Neuron (in vitro differentiated cells): ENCODE results near the gene RPL13A.
"Not testable (repeated sequence)": the region's sequence is repeated elsewhere in the genome, so short reads cannot be mapped to it uniquely, and the experiment has no call there.

ENCODE experiments used
- H2AFZ ChIP-seq: one replicate; pipeline ENCODE4 v1.6.1; 2013; ENCODE audit warnings: low read depth, mild to moderate bottlenecking, inconsistent platforms, low read length, moderate library complexity
- H3K27me3 ChIP-seq: one replicate; pipeline ENCODE4 v1.6.1; 2013; ENCODE audit warnings: low read length; ENCODE audit not compliant: insufficient read depth
- H3K36me3 ChIP-seq: one replicate; pipeline ENCODE4 v1.6.1; 2013; ENCODE audit warnings: low read length; ENCODE audit not compliant: insufficient read depth
- H3K4me1 ChIP-seq: one replicate; pipeline ENCODE4 v1.6.1; 2013; ENCODE audit warnings: low read length; ENCODE audit not compliant: insufficient read depth
- H3K4me3 ChIP-seq: 2 replicates; pipeline ENCODE4 v1.5.1; 2013; ENCODE audit warnings: mild to moderate bottlenecking, low read length, moderate library complexity
- H3K9me3 ChIP-seq: one replicate; pipeline ENCODE4 v1.6.1; 2013; ENCODE audit warnings: low read length

RPL13A gene

GRCh38 chr19:49487277-49488045 is at the start of gene RPL13A:
Gene RPL13A (plus strand): TSS chr19:49487608. CDS start chr19:49487630, 22 bp downstream.
- H3K27me3 ChIP-seq: no peaks in the 10 kb centered on the region
- no peaks in the 10 kb centered on the region for H3K9me3 ChIP-seq
- peak within 1 kb of the TSS; percentile 92 for H3K4me3 ChIP-seq
- H3K36me3 ChIP-seq: peaks cover 34% of the 10 kb centered on the region
- no peak within 1 kb of the TSS for H2AFZ ChIP-seq
- peaks cover 19% of the 10 kb centered on the region for H3K4me1 ChIP-seq

GRCh38 chr19:49438261-49438660 is 49.1 kb upstream of the RPL13A start:
- Histone ChIP-seq H3K27me3 (peaks cover 87% of the 10 kb centered on the region), H2AFZ (no peak overlapping the region), H3K36me3 (no peaks in the 10 kb centered on the region), H3K9me3 (peaks cover 10% of the 10 kb centered on the region), H3K4me1 (peaks cover 15% of the 10 kb centered on the region), H3K4me3 (no peak overlapping the region)

- peaks cover under 1% of the 10 kb centered on the region for H3K9me3 ChIP-seq
- no peak overlapping the region for H3K4me3 ChIP-seq
- peaks cover 73% of the 10 kb centered on the region for H3K27me3 ChIP-seq
- H3K36me3 ChIP-seq: no peaks in the 10 kb centered on the region
- H2AFZ ChIP-seq: no peak overlapping the region
- H3K4me1 ChIP-seq: peaks cover 15% of the 10 kb centered on the region
Observed at GRCh38 chr19:49439836-49440235, 47.6 kb upstream of the RPL13A start.

- no peaks in the 10 kb centered on the region for H3K36me3 ChIP-seq
- no peaks in the 10 kb centered on the region for H3K9me3 ChIP-seq
- H3K4me3 ChIP-seq: no peak overlapping the region
- H2AFZ ChIP-seq: no peak overlapping the region
- H3K4me1 ChIP-seq: peaks cover 15% of the 10 kb centered on the region
- H3K27me3 ChIP-seq: peaks cover 65% of the 10 kb centered on the region
Observed at GRCh38 chr19:49440439-49441209, 46.8 kb upstream of the RPL13A start.

GRCh38 chr19:49441210-49441959 is 46.0 kb upstream of the RPL13A start, which contains the start of gene SLC17A7:
Gene SLC17A7 (minus strand): TSS chr19:49441527. CDS start chr19:49441379, 148 bp downstream.
- Histone ChIP-seq H2AFZ (no peak within 1 kb of the TSS), H3K27me3 (peaks cover 57% of the 10 kb centered on the region), H3K9me3 (no peaks in the 10 kb centered on the region), H3K4me1 (peaks cover 15% of the 10 kb centered on the region), H3K4me3 (no peak within 1 kb of the TSS), H3K36me3 (no peaks in the 10 kb centered on the region)

GRCh38 chr19:49441960-49442350 is 45.5 kb upstream of the RPL13A start:
- Histone ChIP-seq H2AFZ (no peak overlapping the region), H3K4me1 (peaks cover 15% of the 10 kb centered on the region), H3K36me3 (peaks cover 4% of the 10 kb centered on the region), H3K27me3 (peaks cover 51% of the 10 kb centered on the region), H3K4me3 (no peak overlapping the region), H3K9me3 (no peaks in the 10 kb centered on the region)

- Histone ChIP-seq H3K9me3 (no peaks in the 10 kb centered on the region), H3K27me3 (peaks cover 47% of the 10 kb centered on the region), H2AFZ (no peak overlapping the region), H3K36me3 (peaks cover 7% of the 10 kb centered on the region), H3K4me3 (no peak overlapping the region), H3K4me1 (peaks cover 15% of the 10 kb centered on the region)
Observed at GRCh38 chr19:49442354-49442753, 45.1 kb upstream of the RPL13A start.

- Histone ChIP-seq H3K36me3 (peaks cover 10% of the 10 kb centered on the region), H3K9me3 (no peaks in the 10 kb centered on the region), H2AFZ (peak overlapping the region; percentile 98), H3K4me1 (peaks cover 15% of the 10 kb centered on the region), H3K27me3 (peaks cover 42% of the 10 kb centered on the region), H3K4me3 (peak overlapping the region; percentile 46)
Observed at GRCh38 chr19:49442771-49443365, 44.5 kb upstream of the RPL13A start.

GRCh38 chr19:49443366-49444099 is 43.9 kb upstream of the RPL13A start:
- peaks cover 15% of the 10 kb centered on the region for H3K4me1 ChIP-seq
- H3K4me3 ChIP-seq: peak overlapping the region; percentile 46
- H3K27me3 ChIP-seq: peaks cover 36% of the 10 kb centered on the region
- no peaks in the 10 kb centered on the region for H3K9me3 ChIP-seq
- peak overlapping the region; percentile 98 for H2AFZ ChIP-seq
- peaks cover 16% of the 10 kb centered on the region for H3K36me3 ChIP-seq

- Histone ChIP-seq H3K4me1 (peaks cover 15% of the 10 kb centered on the region), H3K27me3 (peaks cover 29% of the 10 kb centered on the region), H3K36me3 (peaks cover 21% of the 10 kb centered on the region)
- H3K4me3 ChIP-seq, H3K9me3 ChIP-seq, H2AFZ ChIP-seq: not testable (repeated sequence)
Observed at GRCh38 chr19:49444100-49444700, 43.2 kb upstream of the RPL13A start.

- H3K36me3 ChIP-seq: peaks cover 25% of the 10 kb centered on the region
- H3K4me3 ChIP-seq: no peak overlapping the region
- no peak overlapping the region for H2AFZ ChIP-seq
- H3K4me1 ChIP-seq: peaks cover 12% of the 10 kb centered on the region
- peaks cover 12% of the 10 kb centered on the region for H3K27me3 ChIP-seq
- H3K9me3 ChIP-seq: no peaks in the 10 kb centered on the region
Observed at GRCh38 chr19:49445997-49446396, 41.4 kb upstream of the RPL13A start.
